WTC11 (cell line): Measurements from ENCODE around the gene GSTM1. TPM values are rescaled to one million over a fixed set of nuclear protein-coding genes. Genes with fewer than 3 reads are reported as not detected.

Source experiments
- ATAC-seq: fragments of 200-7000 bp; cut with Tn5 transposase; 2 replicates; pipeline ENCODE4 v1.10.0; 2021; ENCODE audit warnings: mild to moderate bottlenecking, moderate library complexity
- CTCF ChIA-PET: fragments of 300-600 bp; sonication (Branson Sonifier 250); formaldehyde crosslinking; loops from one replicate; lab custom pipeline; 2021; ENCODE audit warnings: antibody characterized with exemption; lab: Charles Lee
- POLR2A ChIA-PET: fragments of 350-600 bp; sonication (Branson Sonifier 250); formaldehyde crosslinking; loops from one replicate; lab custom pipeline; 2021; ENCODE audit warnings: antibody characterized with exemption; lab: Charles Lee
- DNase-seq: peaks from one replicate; pipeline ENCODE4 v3.0.0; 2021; ENCODE audit warnings: low spot score
- H3K27ac Mint-ChIP-seq: 2 replicates; pipeline ENCODE4 v1.8.0; 2021; ENCODE audit warnings: mixed read lengths
- H3K27me3 Mint-ChIP-seq: 2 replicates; pipeline ENCODE4 v1.8.0; 2021; ENCODE audit warnings: low read depth, mild to moderate bottlenecking, moderate library complexity, mixed read lengths
- H3K36me3 Mint-ChIP-seq: 2 replicates; pipeline ENCODE4 v1.8.0; 2021; ENCODE audit warnings: mixed read lengths
- H3K4me1 Mint-ChIP-seq: 2 replicates; pipeline ENCODE4 v1.8.0; 2022; ENCODE audit warnings: mixed read lengths
- H3K4me3 Mint-ChIP-seq: 2 replicates; pipeline ENCODE4 v1.8.0; 2021; ENCODE audit warnings: mild to moderate bottlenecking, moderate library complexity, mixed read lengths
- H3K9me3 Mint-ChIP-seq: 2 replicates; pipeline ENCODE4 v1.8.0; 2021; ENCODE audit warnings: mixed read lengths
- ARID4B ChIP-seq: sonication (generic); formaldehyde crosslinking; IDR thresholded peaks from 2 replicates; pipeline ENCODE4 v1.8.0; 2023; ENCODE audit warnings: missing genetic modification reagents, mild to moderate bottlenecking, borderline replicate concordance
- ATF1 ChIP-seq: sonication (generic); formaldehyde crosslinking; IDR thresholded peaks from 2 replicates; pipeline ENCODE4 v1.8.1; 2023; ENCODE audit warnings: mild to moderate bottlenecking, moderate library complexity, missing genetic modification reagents
- ATF2 ChIP-seq: sonication (generic); formaldehyde crosslinking; IDR thresholded peaks from 2 replicates; pipeline ENCODE4 v1.8.1; 2022; ENCODE audit warnings: low read depth, missing genetic modification reagents, borderline replicate concordance
- ATF6 ChIP-seq: sonication (generic); formaldehyde crosslinking; IDR thresholded peaks from 2 replicates; pipeline ENCODE4 v1.8.1; 2023; ENCODE audit warnings: mild to moderate bottlenecking, missing genetic modification reagents
- E2F1 ChIP-seq: sonication (generic); formaldehyde crosslinking; IDR thresholded peaks from 2 replicates; pipeline ENCODE4 v1.8.0; 2022; ENCODE audit warnings: mild to moderate bottlenecking, missing genetic modification reagents
- ELF4 ChIP-seq: sonication (generic); formaldehyde crosslinking; IDR thresholded peaks from 2 replicates; pipeline ENCODE4 v1.8.1; 2022; ENCODE audit warnings: low read depth, mild to moderate bottlenecking, moderate library complexity, missing genetic modification reagents
- EMX1 ChIP-seq: fragments of 250-450 bp; sonication (Bioruptor Pico); IDR thresholded peaks from 2 replicates; pipeline ENCODE4 v1.8.0; 2021; ENCODE audit warnings: mild to moderate bottlenecking
- HMGA2 ChIP-seq: fragments of 250-450 bp; sonication (Bioruptor Pico); IDR thresholded peaks from 2 replicates; pipeline ENCODE4 v1.4.0; 2021; ENCODE audit warnings: mild to moderate bottlenecking, moderate library complexity
- KAT7 ChIP-seq: sonication (generic); formaldehyde crosslinking; IDR thresholded peaks from 2 replicates; pipeline ENCODE4 v1.8.1; 2023; ENCODE audit warnings: missing genetic modification reagents, mild to moderate bottlenecking, borderline replicate concordance
- STAT6 ChIP-seq: sonication (generic); formaldehyde crosslinking; conservative IDR thresholded peaks from 2 replicates; pipeline ENCODE4 v1.8.1; 2023; ENCODE audit warnings: mild to moderate bottlenecking, low read depth, missing genetic modification reagents, moderate library complexity
- ZBTB43 ChIP-seq: sonication (generic); formaldehyde crosslinking; IDR thresholded peaks from 2 replicates; pipeline ENCODE4 v1.8.1; 2023; ENCODE audit warnings: mild to moderate bottlenecking, missing genetic modification reagents
- ZMAT4 ChIP-seq: fragments of 250-450 bp; sonication (Bioruptor Pico); IDR thresholded peaks from 2 replicates; pipeline ENCODE4 v1.9.0; 2021; ENCODE audit warnings: mild to moderate bottlenecking
- ZNF263 ChIP-seq: sonication (generic); formaldehyde crosslinking; IDR thresholded peaks from 2 replicates; pipeline ENCODE4 v1.8.1; 2022; ENCODE audit warnings: low read depth, mild to moderate bottlenecking, moderate library complexity, missing genetic modification reagents
- ZNF532 ChIP-seq: fragments of 250-450 bp; sonication (Bioruptor Pico); IDR thresholded peaks from 2 replicates; pipeline ENCODE4 v1.9.0; 2021; ENCODE audit warnings: mild to moderate bottlenecking, borderline replicate concordance
- total RNA-seq: library from RNA; stranded (reverse); gene quantifications from 3 replicates; pipeline ENCODE4 v1.2.3, GENCODE V29; 2021

The GSTM1 gene
- total RNA-seq, 1 experiment from 2014 or later: not detected

GRCh38 chr1:109658533-109659042 is 29.0 kb upstream of the GSTM1 start:
- peaks cover 12% of the 10 kb centered on the region for H3K4me1 Mint-ChIP-seq
- no peak for TF ChIP-seq ZMAT4 (CRISPR knock-in tag)
- no peak for TF ChIP-seq ATF6 (CRISPR knock-in tag)
- no peak for TF ChIP-seq ZNF263
- no peak for TF ChIP-seq ZBTB43
- no peak for TF ChIP-seq ATF2 (CRISPR knock-in tag)
- no peak for TF ChIP-seq HMGA2 (CRISPR knock-in tag)
- no peak for TF ChIP-seq ZNF532
- TF ChIP-seq ELF4: no peak
- no peak for TF ChIP-seq E2F1 (CRISPR knock-in tag)
- no peak for TF ChIP-seq STAT6
- TF ChIP-seq ARID4B: no peak
- no peak for TF ChIP-seq KAT7
- TF ChIP-seq ATF1 (CRISPR knock-in tag): no peak
- TF ChIP-seq EMX1 (CRISPR knock-in tag): no peak
- TF ChIP-seq, all 79 proteins: peak for 0
- Mint-ChIP-seq H3K9me3 (no peaks in the 10 kb centered on the region), H3K4me3 (no peak overlapping the region), H3K27me3 (peaks cover 19% of the 10 kb centered on the region), H3K36me3 (no peaks in the 10 kb centered on the region), H3K27ac (no peak overlapping the region)
- no peak for ATAC-seq
- ChIA-PET POLR2A (no interaction called here), CTCF (interaction anchor here (1.0 to 4.3 kb wide), 3 partner anchors 18 to 118 kb away, joined by 3 to 19 read pairs (median 6); no protein-coding TSS in a partner anchor)
- DNase-seq: no peak
